ENCODE data around the gene AANAT. TPM values are rescaled to one million over a fixed set of nuclear protein-coding genes. Genes with fewer than 3 reads are reported as not detected.

AANAT gene
- total RNA-seq, 2 experiments from 2014 or later, result not detected

DNA sequence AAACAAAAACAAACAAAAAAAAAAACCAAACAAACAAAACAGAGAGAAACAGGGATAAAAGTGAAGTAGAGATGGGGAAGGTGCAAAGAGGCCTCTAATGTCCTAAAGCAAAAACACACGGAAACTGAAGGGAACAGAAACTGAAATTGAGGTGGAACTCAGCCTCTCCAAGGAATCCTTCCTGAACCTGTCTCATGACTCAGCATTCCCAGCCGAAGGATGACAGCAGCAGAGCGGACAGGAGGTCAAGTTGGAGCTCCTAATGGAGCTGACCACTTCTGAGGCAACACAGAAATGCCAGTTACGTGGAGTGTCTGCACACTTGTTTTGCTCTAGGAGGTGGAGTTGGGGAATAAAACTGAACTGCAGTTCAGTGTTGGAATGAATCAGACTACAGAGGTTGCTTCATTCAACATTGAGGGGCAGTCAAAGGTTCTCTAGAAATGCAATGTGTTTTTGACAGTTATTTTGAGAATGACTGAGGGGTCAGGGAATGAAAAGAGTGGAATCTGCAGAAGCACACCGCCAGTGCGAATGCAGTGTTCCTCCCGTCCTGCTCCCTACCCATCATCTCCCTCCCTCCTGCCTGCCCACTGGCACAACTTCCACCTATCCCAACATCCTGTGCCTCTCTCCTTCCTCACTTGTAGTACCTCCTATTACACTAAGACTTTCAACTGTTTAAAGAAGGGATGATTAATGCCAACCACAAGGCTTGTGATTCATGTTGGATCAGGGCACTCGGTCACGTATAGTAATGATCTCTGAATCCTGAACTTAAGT is 20.8 kb upstream of the AANAT start:
- no peaks in the 10 kb centered on the region for H3K9me2 ChIP-seq (ENCODE audit: insufficient read depth, low read length)
- peaks cover 100% of the 10 kb centered on the region for H3K79me2 ChIP-seq (ENCODE audit: insufficient read depth, low read depth, low read length)
- H3K4me2 ChIP-seq (ENCODE audit: low read length), result peak overlapping the region; percentile 86; the same call in 1 of the 2 replicates
- no peaks in the 10 kb centered on the region for H3K9me3 ChIP-seq (ENCODE audit: low read length)
- no peak overlapping the region for H2AFZ ChIP-seq (ENCODE audit: low read length)
- BruUV-seq (replicated peaks), result no TSS peak
- peaks cover 64% of the 10 kb centered on the region for H4K20me1 ChIP-seq (ENCODE audit: insufficient read depth, low read length)
- peaks cover 94% of the 10 kb centered on the region for H3K4me1 ChIP-seq (ENCODE audit: insufficient read depth, low read length, poor library complexity, severe bottlenecking)
- TF ChIP-seq EZH2phosphoT487 (IDR thresholded peaks at IDR 0.05; ENCODE audit: borderline replicate concordance, low read depth, low read length) (no peak), CTCF (conservative IDR thresholded peaks at IDR 0.05; ENCODE audit: low read length) (no peak)
- H3K36me3 ChIP-seq (ENCODE audit: insufficient read depth, low read length), result peaks cover 28% of the 10 kb centered on the region; the same call in 1 of the 2 replicates
- no peak for DNase-seq (ENCODE audit: low spot score)
- ChIA-PET CTCF (ENCODE audit: unreplicated experiment) (interaction anchor here (0.6 to 0.9 kb wide), 2 partner anchors 12 to 38 kb away, joined by 3 read pairs; no protein-coding TSS in a partner anchor), POLR2A (no interaction called here)
- H3K27ac ChIP-seq (ENCODE audit: low read depth, low read length, poor library complexity, severe bottlenecking), result no peak overlapping the region
- no peak overlapping the region for H3K4me3 ChIP-seq (ENCODE audit: low read depth, low read length, poor library complexity, severe bottlenecking)
- intact Hi-C loops (cut with micrococcal nuclease; ENCODE audit: unreplicated experiment), result no loop called here

- no peaks in the 10 kb centered on the region for H3K9me3 ChIP-seq (ENCODE audit: low read length)
- TF ChIP-seq CTCF (conservative IDR thresholded peaks at IDR 0.05; ENCODE audit: low read length), result no peak
- no peak for TF ChIP-seq EZH2phosphoT487 (IDR thresholded peaks at IDR 0.05; ENCODE audit: borderline replicate concordance, low read depth, low read length)
- H4K20me1 ChIP-seq (ENCODE audit: insufficient read depth, low read length), result peaks cover 67% of the 10 kb centered on the region
- no peak overlapping the region for H2AFZ ChIP-seq (ENCODE audit: low read length)
- no peaks in the 10 kb centered on the region for H3K9me2 ChIP-seq (ENCODE audit: insufficient read depth, low read length)
- CTCF ChIA-PET (ENCODE audit: unreplicated experiment), result interaction anchor here (0.6 to 1.1 kb wide), 2 partner anchors 10 to 56 kb away, joined by 3 read pairs; no protein-coding TSS in a partner anchor
- peaks cover 24% of the 10 kb centered on the region; the same call in 1 of the 2 replicates for H3K36me3 ChIP-seq (ENCODE audit: insufficient read depth, low read length)
- BruUV-seq (replicated peaks), result no TSS peak
- intact Hi-C loops (cut with micrococcal nuclease; ENCODE audit: unreplicated experiment), result no loop called here
- POLR2A ChIA-PET, result interaction anchor here (0.6 to 1.4 kb wide), 8 partner anchors 9 to 393 kb away, joined by 3 to 6 read pairs (median 3); no protein-coding TSS in a partner anchor
- DNase-seq (ENCODE audit: low spot score), result no peak
- peak overlapping the region; percentile 86 for H3K4me2 ChIP-seq (ENCODE audit: low read length)
- H3K27ac ChIP-seq (ENCODE audit: low read depth, low read length, poor library complexity, severe bottlenecking), result no peak overlapping the region
- H3K4me1 ChIP-seq (ENCODE audit: insufficient read depth, low read length, poor library complexity, severe bottlenecking), result peaks cover 79% of the 10 kb centered on the region
- H3K4me3 ChIP-seq (ENCODE audit: low read depth, low read length, poor library complexity, severe bottlenecking), result no peak overlapping the region
- H3K79me2 ChIP-seq (ENCODE audit: insufficient read depth, low read depth, low read length), result peaks cover 99% of the 10 kb centered on the region
These were observed 19.3 kb upstream of the AANAT start for GRCh38 chr17:76447931-76448652.

Measured in OCI-LY7 (cell line).